Activated CD4-positive, alpha-beta T cell treated with anti-CD3 and anti-CD28 coated beads for 36 hours (primary cell): ENCODE data around the gene FAM234A. TPM values are rescaled to one million over a fixed set of nuclear protein-coding genes. Genes with fewer than 3 reads are reported as not detected.

Source experiments
- ATAC-seq: fragments of 200-7000 bp; cut with Tn5 transposase; one replicate; pipeline ENCODE4 v1.10.0; 2021; ENCODE audit warnings: mild to moderate bottlenecking, moderate library complexity
- CTCF ChIA-PET: fragments of 350-600 bp; sonication (Branson Sonifier 250); formaldehyde crosslinking; loops from one replicate; lab custom pipeline; 2021; ENCODE audit warnings: antibody characterized with exemption; lab: Charles Lee
- POLR2A ChIA-PET: fragments of 350-600 bp; sonication (Branson Sonifier 250); formaldehyde crosslinking; loops from one replicate; lab custom pipeline; 2021; ENCODE audit warnings: antibody characterized with exemption, inconsistent platforms; lab: Charles Lee
- DNase-seq: peaks from one replicate; pipeline ENCODE4 v3.0.0-alpha.2; 2020
- H3K27ac Mint-ChIP-seq: one replicate; pipeline ENCODE4 v1.8.0; 2021; ENCODE audit warnings: mixed read lengths
- H3K27me3 Mint-ChIP-seq: one replicate; pipeline ENCODE4 v1.8.0; 2021; ENCODE audit warnings: mixed read lengths
- H3K36me3 Mint-ChIP-seq: one replicate; pipeline ENCODE4 v1.8.0; 2021; ENCODE audit warnings: low read depth, mixed read lengths
- H3K4me1 Mint-ChIP-seq: one replicate; pipeline ENCODE4 v1.8.0; 2021; ENCODE audit warnings: mixed read lengths
- H3K4me3 Mint-ChIP-seq: one replicate; pipeline ENCODE4 v1.8.0; 2021; ENCODE audit warnings: mild to moderate bottlenecking, moderate library complexity, mixed read lengths
- H3K9me3 Mint-ChIP-seq: one replicate; pipeline ENCODE4 v1.8.0; 2021; ENCODE audit warnings: low read depth, mixed read lengths
- intact Hi-C, 2 experiments: fragments of 100-400 bp; cut with DNase I in 1 of 2; cut with micrococcal nuclease in 1 of 2; formaldehyde crosslinking; loops; one replicate each; pipeline versions ENCODE4 v1.14.2 to v1.15.1; 2022 to 2024; cut with DNase I, micrococcal nuclease
- total RNA-seq, 2 experiments: library from RNA; stranded (reverse); gene quantifications; one replicate each; pipeline ENCODE4 v1.2.3, GENCODE V29; 2021

FAM234A gene
- total RNA-seq, 2 experiments from 2014 or later = 11.3 to 15.2 TPM

- H3K4me1 Mint-ChIP-seq = peaks cover 3% of the 10 kb centered on the region
- H3K9me3 Mint-ChIP-seq = no peaks in the 10 kb centered on the region
- ATAC-seq (no peak), DNase-seq (no peak)
- H3K36me3 Mint-ChIP-seq = peaks cover 12% of the 10 kb centered on the region
- POLR2A ChIA-PET = no interaction called here
- no peak within 1 kb of the TSS for H3K27ac Mint-ChIP-seq
- CTCF ChIA-PET = interaction anchor here (0.5 kb wide), 1 partner anchor 17 kb away, joined by 4 read pairs; no protein-coding TSS in a partner anchor
- H3K4me3 Mint-ChIP-seq = no peak within 1 kb of the TSS
- H3K27me3 Mint-ChIP-seq = peaks cover 14% of the 10 kb centered on the region
- intact Hi-C loops = no loop called here
Observed at GRCh38 chr16:283033-283805, 48.6 kb downstream of the FAM234A start, which contains the start of gene PDIA2. PDIA2 (plus strand) TSS chr16:283164; CDS start chr16:283170, 6 bp downstream.

DNA sequence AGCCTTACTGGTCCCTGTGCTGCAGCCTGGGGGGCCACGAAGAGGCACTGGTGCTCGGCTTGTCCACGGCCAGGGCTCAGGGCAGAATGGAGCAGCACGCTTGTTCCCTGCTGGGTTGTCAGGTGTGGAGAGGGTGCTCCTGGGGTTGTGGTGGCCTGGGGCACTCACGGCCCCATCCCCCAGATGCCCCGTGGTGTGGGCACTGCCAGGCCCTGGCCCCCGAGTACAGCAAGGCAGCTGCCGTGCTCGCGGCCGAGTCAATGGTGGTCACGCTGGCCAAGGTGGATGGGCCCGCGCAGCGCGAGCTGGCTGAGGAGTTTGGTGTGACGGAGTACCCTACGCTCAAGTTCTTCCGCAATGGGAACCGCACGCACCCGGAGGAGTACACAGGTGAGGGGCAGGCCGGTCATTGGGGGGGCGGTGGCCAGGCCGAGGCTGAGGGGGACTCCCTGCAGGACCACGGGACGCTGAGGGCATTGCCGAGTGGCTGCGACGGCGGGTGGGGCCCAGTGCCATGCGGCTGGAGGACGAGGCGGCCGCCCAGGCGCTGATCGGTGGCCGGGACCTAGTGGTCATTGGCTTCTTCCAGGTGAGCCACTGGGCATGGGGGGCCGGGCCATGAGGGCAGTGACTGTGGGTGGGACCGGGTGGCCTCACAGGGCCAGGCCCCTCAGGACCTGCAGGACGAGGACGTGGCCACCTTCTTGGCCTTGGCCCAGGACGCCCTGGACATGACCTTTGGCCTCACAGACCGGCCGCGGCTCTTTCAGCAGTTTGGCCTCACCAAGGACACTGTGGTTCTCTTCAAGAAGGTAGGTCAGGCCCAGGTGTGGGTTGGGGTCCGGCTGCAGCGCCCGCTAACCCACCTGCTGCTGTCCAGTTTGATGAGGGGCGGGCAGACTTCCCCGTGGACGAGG, 49.8 kb downstream of the FAM234A start:
- CTCF ChIA-PET = no interaction called here
- Mint-ChIP-seq H3K27me3 (peaks cover 9% of the 10 kb centered on the region), H3K4me3 (no peak overlapping the region), H3K27ac (no peak overlapping the region), H3K36me3 (peaks cover 12% of the 10 kb centered on the region), H3K4me1 (no peaks in the 10 kb centered on the region), H3K9me3 (no peaks in the 10 kb centered on the region)
- DNase-seq = no peak
- ATAC-seq = no peak
- intact Hi-C loops = no loop called here
- POLR2A ChIA-PET = no interaction called here

- Mint-ChIP-seq H3K27ac (no peak overlapping the region), H3K9me3 (no peaks in the 10 kb centered on the region), H3K36me3 (peaks cover 16% of the 10 kb centered on the region), H3K27me3 (peaks cover 7% of the 10 kb centered on the region), H3K4me1 (no peaks in the 10 kb centered on the region), H3K4me3 (no peak overlapping the region)
- DNase-seq (no peak), ATAC-seq (no peak)
- intact Hi-C loops = no loop called here
- CTCF ChIA-PET = no interaction called here
- POLR2A ChIA-PET = no interaction called here
Observed at GRCh38 chr16:285146-286055, 50.8 kb downstream of the FAM234A start.

DNA sequence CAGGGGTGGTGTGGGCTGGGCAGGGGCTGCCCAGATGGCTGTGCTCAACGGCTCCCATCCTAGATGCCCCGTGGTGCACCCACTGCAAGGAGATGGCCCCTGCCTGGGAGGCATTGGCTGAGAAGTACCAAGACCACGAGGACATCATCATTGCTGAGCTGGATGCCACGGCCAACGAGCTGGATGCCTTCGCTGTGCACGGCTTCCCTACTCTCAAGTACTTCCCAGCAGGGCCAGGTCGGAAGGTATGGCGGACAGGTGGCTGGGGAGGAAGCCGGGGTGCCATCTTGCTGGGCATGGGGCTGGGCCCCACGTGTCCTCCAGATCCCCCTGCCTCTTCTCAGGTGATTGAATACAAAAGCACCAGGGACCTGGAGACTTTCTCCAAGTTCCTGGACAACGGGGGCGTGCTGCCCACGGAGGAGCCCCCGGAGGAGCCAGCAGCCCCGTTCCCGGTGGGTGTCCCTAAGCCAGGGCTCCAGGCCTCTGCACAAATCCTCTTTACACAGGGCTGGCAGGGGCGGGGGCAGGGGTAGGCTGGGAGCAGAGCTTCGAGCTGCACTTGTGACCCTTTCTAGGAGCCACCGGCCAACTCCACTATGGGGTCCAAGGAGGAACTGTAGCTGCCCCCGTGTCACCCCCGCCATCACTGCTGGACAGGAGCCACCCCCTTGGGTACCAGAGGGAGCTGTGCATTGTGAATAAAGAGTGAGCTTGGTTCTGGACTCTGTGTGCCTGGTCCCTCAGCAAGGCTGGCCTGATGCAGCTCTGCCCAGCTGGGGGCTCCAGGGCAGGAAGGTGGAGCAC, 52.1 kb downstream of the FAM234A start:
- no peak for DNase-seq
- ChIA-PET CTCF (no interaction called here), POLR2A (no interaction called here)
- intact Hi-C loops = no loop called here
- Mint-ChIP-seq H3K27me3 (peaks cover 3% of the 10 kb centered on the region), H3K27ac (no peak overlapping the region), H3K9me3 (no peaks in the 10 kb centered on the region), H3K4me1 (no peaks in the 10 kb centered on the region), H3K36me3 (peaks cover 21% of the 10 kb centered on the region), H3K4me3 (no peak overlapping the region)
- ATAC-seq = no peak

DNA sequence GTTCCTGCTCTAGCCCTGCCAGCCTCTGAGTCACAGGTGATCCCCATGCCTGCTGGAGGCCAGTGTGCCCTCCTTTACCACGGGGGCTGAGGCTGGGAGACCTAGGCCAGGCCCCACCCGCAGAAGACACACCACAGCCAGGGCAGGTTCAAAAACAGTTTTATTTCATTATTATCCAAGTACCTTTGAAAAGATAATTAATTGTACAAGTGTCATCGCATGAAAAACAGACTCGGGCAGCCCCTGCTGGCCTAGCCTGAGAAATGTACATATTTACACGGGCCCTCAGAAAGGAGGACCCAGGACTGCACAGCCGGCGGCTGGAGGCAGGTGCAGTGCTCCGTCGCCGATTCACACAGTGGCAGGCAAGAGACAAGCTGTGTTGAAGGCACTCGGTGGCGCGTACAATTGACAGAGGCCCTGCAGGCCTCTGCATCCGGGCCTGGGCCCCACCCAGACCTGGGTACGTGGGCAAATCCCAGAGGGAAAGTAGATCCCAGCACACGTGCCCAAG, 52.7 kb downstream of the FAM234A start:
- ATAC-seq = no peak
- H3K9me3 Mint-ChIP-seq = no peaks in the 10 kb centered on the region
- H3K27me3 Mint-ChIP-seq = no peaks in the 10 kb centered on the region
- H3K36me3 Mint-ChIP-seq = peaks cover 23% of the 10 kb centered on the region
- intact Hi-C loops = no loop called here
- no peaks in the 10 kb centered on the region for H3K4me1 Mint-ChIP-seq
- H3K4me3 Mint-ChIP-seq = no peak overlapping the region
- no peak for DNase-seq
- no peak overlapping the region for H3K27ac Mint-ChIP-seq
- CTCF ChIA-PET = no interaction called here
- POLR2A ChIA-PET = no interaction called here

GRCh38 chr16:287981-288920, 53.6 kb downstream of the FAM234A start:
- intact Hi-C loops = no loop called here
- Mint-ChIP-seq H3K4me3 (no peak overlapping the region), H3K27me3 (no peaks in the 10 kb centered on the region), H3K36me3 (peaks cover 27% of the 10 kb centered on the region), H3K27ac (no peak overlapping the region), H3K4me1 (no peaks in the 10 kb centered on the region), H3K9me3 (no peaks in the 10 kb centered on the region)
- ATAC-seq (no peak), DNase-seq (no peak)
- CTCF ChIA-PET = no interaction called here
- POLR2A ChIA-PET = no interaction called here

DNA sequence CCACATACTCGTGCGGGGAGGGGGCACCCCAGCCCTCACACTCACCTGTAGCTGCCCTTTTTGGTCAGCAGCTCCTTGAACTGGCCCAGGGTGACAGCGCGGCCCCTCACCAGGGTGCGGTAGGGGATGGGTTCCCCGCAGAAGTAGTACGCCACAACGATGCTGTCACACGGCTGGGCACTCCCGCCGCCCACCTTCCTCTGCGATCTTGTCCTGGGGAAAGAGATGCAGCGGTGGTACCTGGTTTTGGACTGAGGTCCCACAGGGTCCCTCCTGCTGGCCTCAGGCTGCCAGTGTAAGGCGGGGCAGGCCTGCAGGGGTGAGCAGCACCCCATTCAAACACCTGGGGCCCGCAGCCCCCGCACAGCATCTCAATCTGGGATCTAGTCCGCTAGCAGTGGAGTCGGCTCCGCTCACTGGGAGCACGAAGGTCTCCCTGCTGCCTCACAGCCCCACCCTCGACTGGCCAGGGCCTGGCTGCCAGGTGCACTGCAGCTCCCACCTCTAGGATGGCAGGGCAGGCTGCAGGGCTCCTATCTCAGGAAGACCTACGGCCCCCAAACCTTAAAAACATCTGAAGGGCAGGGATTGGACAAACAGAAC, 54.9 kb downstream of the FAM234A start:
- no peak overlapping the region for H3K4me3 Mint-ChIP-seq
- ChIA-PET CTCF (no interaction called here), POLR2A (no interaction called here)
- intact Hi-C loops = no loop called here
- H3K27me3 Mint-ChIP-seq = no peaks in the 10 kb centered on the region
- H3K27ac Mint-ChIP-seq = no peak overlapping the region
- DNase-seq = no peak
- H3K36me3 Mint-ChIP-seq = peaks cover 30% of the 10 kb centered on the region
- no peaks in the 10 kb centered on the region for H3K9me3 Mint-ChIP-seq
- no peak for ATAC-seq
- no peaks in the 10 kb centered on the region for H3K4me1 Mint-ChIP-seq

GRCh38 chr16:290015-290680, 55.5 kb downstream of the FAM234A start:
- DNase-seq (no peak), ATAC-seq (no peak)
- no peak overlapping the region for H3K4me3 Mint-ChIP-seq
- intact Hi-C loops = no loop called here
- H3K4me1 Mint-ChIP-seq = no peaks in the 10 kb centered on the region
- CTCF ChIA-PET = no interaction called here
- H3K27ac Mint-ChIP-seq = no peak overlapping the region
- peaks cover 30% of the 10 kb centered on the region for H3K36me3 Mint-ChIP-seq
- POLR2A ChIA-PET = no interaction called here
- no peaks in the 10 kb centered on the region for H3K9me3 Mint-ChIP-seq
- H3K27me3 Mint-ChIP-seq = no peaks in the 10 kb centered on the region

GRCh38 chr16:290681-291405, 56.2 kb downstream of the FAM234A start:
- Mint-ChIP-seq H3K27me3 (no peaks in the 10 kb centered on the region), H3K9me3 (no peaks in the 10 kb centered on the region), H3K36me3 (peaks cover 30% of the 10 kb centered on the region), H3K27ac (no peak overlapping the region), H3K4me3 (no peak overlapping the region), H3K4me1 (no peaks in the 10 kb centered on the region)
- POLR2A ChIA-PET = no interaction called here
- ATAC-seq = no peak
- intact Hi-C loops = no loop called here
- DNase-seq = no peak
- CTCF ChIA-PET = no interaction called here
